ENCODE results near the gene PMS1.
"Not testable (repeated sequence)": the region's sequence is repeated elsewhere in the genome, so short reads cannot be mapped to it uniquely, and the experiment has no call there.

The PMS1 gene

GRCh38 chr2:189866296-189866695, 82.0 kb downstream of the PMS1 start:
- H3K4me3 Mint-ChIP-seq: no peak overlapping the region
- peaks cover 16% of the 10 kb centered on the region for H3K36me3 Mint-ChIP-seq (ENCODE audit: low read depth)
- no peaks in the 10 kb centered on the region for H3K4me1 Mint-ChIP-seq (ENCODE audit: low read depth)
- no peaks in the 10 kb centered on the region for H3K27me3 Mint-ChIP-seq (ENCODE audit: low read depth)
- no peaks in the 10 kb centered on the region for H3K9me3 Mint-ChIP-seq
- H3K27ac Mint-ChIP-seq: no peak overlapping the region

DNA sequence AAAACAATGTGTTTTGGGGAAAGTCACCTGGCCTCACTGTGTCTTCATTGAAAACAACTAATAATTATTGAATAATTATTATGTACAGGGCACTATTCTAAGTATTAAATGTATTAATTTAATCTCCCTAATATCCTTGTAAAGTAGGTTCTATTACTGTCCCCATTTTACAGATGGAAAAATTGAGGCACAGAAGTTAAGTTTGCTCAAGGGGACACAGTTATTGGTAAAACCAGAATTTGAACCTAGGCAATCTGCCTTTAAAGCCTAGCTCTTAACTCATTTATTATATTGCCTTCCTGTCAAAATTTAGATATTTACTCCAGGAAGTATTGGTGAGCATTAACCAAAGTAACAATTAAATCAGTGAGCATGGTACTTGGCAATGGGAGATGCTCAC, 84.6 kb downstream of the PMS1 start:
- peaks cover 8% of the 10 kb centered on the region for H3K36me3 Mint-ChIP-seq (ENCODE audit: low read depth)
- no peaks in the 10 kb centered on the region for H3K9me3 Mint-ChIP-seq
- H3K4me3 Mint-ChIP-seq: no peak overlapping the region

DNA sequence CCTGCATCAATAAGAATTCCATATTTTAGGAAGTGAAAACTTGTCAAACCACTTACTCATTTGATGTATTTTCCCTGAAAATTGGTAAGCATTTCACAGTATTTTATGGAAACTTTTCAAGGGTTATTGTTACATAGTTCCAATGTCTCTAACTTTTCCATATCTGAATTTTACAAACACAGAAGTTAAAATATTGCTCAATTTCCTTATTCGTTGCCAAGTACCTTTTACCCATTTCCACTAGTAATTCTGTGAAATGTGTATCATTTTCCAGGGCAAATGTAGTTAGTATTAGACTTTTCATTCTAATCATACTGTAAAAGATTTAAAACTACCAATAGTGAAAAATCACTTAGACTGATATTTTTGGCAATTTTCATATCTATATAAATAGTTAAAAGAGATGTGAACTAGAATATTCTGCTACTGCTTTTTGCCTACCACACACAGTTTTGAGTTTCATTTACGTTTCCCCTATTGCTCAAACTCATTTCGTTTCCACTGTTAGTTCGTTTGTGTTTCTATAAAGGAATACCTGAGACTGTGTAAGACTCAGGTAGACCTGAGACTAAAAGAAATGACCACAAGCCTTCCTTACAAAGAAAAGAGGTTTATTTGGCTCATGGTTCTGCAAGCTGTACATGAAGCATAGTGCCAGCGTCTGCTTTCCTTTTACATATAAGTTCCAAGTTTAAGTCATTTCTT, 86.3 kb downstream of the PMS1 start:
- Mint-ChIP-seq H3K4me1 (ENCODE audit: low read depth) (peaks cover 12% of the 10 kb centered on the region), H3K4me3 (no peak overlapping the region), H3K9me3 (peaks cover 4% of the 10 kb centered on the region), H3K36me3 (ENCODE audit: low read depth) (peaks cover 18% of the 10 kb centered on the region), H3K27me3 (ENCODE audit: low read depth) (no peaks in the 10 kb centered on the region), H3K27ac (no peak overlapping the region)

More for the DNA sequence above, 84.6 kb downstream of the PMS1 start:
- Mint-ChIP-seq H3K4me1 (ENCODE audit: low read depth) (no peaks in the 10 kb centered on the region), H3K27ac (no peak overlapping the region), H3K27me3 (ENCODE audit: low read depth) (no peaks in the 10 kb centered on the region)

DNA sequence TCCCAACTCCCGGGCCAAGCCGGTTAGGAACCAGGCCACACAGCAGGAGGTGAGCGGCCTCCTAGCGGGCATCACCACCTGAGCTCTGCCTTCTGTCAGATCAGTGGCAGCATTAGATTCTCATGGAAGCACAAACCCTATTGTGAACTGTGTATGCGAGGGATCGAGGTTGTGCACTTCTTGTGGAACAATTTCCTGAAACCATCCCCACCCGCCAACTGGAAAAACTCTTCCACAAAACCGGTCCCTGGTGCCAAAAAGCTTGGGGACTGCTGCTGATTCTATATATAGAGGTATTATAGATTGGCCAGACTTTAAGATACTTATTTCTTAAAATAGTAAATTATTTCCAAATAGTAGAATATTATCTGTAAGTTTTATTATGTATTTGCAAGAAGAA, 89.4 kb downstream of the PMS1 start:
- Mint-ChIP-seq H3K4me1 (ENCODE audit: low read depth) (peaks cover 12% of the 10 kb centered on the region), H3K9me3 (peaks cover 4% of the 10 kb centered on the region), H3K27ac (no peak overlapping the region), H3K36me3 (ENCODE audit: low read depth) (peaks cover 35% of the 10 kb centered on the region), H3K27me3 (ENCODE audit: low read depth) (no peaks in the 10 kb centered on the region), H3K4me3 (no peak overlapping the region)

GRCh38 chr2:189874586-189875320, 90.5 kb downstream of the PMS1 start:
- H3K9me3 Mint-ChIP-seq: peaks cover 4% of the 10 kb centered on the region
- peak overlapping the region; percentile 11 for H3K27ac Mint-ChIP-seq
- H3K4me1 Mint-ChIP-seq (ENCODE audit: low read depth): peaks cover 12% of the 10 kb centered on the region
- no peaks in the 10 kb centered on the region for H3K27me3 Mint-ChIP-seq (ENCODE audit: low read depth)
- peak overlapping the region; percentile 8 for H3K4me3 Mint-ChIP-seq
- peaks cover 35% of the 10 kb centered on the region for H3K36me3 Mint-ChIP-seq (ENCODE audit: low read depth)

- Mint-ChIP-seq H3K9me3 (peaks cover 4% of the 10 kb centered on the region), H3K4me3 (no peak overlapping the region), H3K27ac (no peak overlapping the region), H3K27me3 (ENCODE audit: low read depth) (no peaks in the 10 kb centered on the region), H3K36me3 (ENCODE audit: low read depth) (peaks cover 35% of the 10 kb centered on the region), H3K4me1 (ENCODE audit: low read depth) (peaks cover 12% of the 10 kb centered on the region)
Observed at GRCh38 chr2:189876271-189876670, 92.0 kb downstream of the PMS1 start.

DNA sequence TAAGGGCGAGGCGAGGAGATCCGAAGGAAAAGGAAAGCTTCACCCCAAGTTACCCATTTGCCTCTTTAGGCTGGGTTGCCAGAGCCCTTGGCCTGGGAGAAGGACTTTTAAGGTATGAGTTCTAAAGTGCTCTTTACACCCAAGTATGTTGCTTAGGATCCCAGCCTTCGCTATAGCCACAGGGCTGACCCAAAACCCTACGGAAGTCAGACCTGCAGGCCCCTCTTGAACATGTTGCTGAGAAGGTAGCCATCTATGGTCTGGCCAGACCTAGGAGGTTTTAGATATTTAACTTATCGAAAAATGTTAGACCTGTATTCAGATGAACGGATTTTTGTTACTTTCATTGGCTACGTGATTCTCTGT, 95.4 kb downstream of the PMS1 start:
- H3K36me3 Mint-ChIP-seq (ENCODE audit: low read depth): peaks cover 23% of the 10 kb centered on the region
- H3K4me1 Mint-ChIP-seq (ENCODE audit: low read depth): peaks cover 7% of the 10 kb centered on the region
- no peaks in the 10 kb centered on the region for H3K27me3 Mint-ChIP-seq (ENCODE audit: low read depth)

DNA sequence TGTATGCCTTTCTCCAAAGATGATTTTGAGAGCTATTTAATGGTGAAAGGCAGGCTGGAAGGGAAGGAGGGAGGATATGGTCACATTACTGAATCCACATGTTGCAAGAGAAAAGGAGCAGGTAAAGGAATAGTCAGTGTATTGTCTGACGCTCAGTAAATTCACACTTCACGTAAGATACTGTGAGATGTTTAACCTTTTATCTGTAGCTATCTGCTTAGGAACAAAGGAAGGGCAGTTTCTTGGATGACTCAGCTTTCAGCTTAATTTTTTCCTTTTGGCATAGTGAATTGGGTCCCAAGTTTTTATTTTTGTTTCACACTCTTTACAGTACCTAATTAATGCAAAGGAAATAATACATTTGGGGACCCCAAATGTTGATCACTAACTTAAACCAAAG, 96.2 kb downstream of the PMS1 start:
- Mint-ChIP-seq H3K27me3 (ENCODE audit: low read depth) (no peaks in the 10 kb centered on the region), H3K27ac (no peak overlapping the region), H3K4me1 (ENCODE audit: low read depth) (no peaks in the 10 kb centered on the region), H3K36me3 (ENCODE audit: low read depth) (peaks cover 16% of the 10 kb centered on the region), H3K9me3 (no peaks in the 10 kb centered on the region), H3K4me3 (no peak overlapping the region)

More for the DNA sequence above, 95.4 kb downstream of the PMS1 start:
- peaks cover 4% of the 10 kb centered on the region for H3K9me3 Mint-ChIP-seq
- no peak overlapping the region for H3K4me3 Mint-ChIP-seq
- no peak overlapping the region for H3K27ac Mint-ChIP-seq

DNA sequence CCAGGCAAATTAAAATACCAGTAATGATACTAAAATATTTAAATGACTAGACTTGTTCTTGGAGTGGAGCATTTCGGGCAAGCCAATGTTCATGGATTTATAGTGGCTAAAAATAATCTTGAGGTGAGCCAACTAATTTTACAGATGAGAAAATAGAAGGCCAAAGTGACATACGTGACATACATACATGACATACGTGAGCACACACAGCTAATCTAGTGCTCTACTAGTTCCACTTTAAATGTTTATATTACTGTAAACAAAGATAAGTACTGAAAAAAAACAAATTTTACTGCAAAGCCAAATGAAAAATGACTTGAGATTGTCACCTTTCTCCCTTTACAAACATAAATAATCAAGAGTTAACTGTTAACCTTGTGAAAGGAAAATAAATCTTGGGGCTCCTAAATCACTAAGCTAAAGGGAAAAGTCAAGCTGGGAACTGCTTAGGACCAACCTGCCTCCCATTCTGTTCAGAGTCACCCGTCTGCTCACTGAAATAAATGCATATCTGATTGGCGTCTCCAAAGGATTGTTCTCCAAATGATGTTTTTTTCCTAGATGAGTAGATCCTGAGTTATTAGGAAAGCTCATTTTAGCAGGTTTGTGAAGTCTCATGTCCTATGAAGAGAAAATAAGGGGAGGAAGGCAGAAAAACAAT, 96.7 kb downstream of the PMS1 start:
- peaks cover 16% of the 10 kb centered on the region for H3K36me3 Mint-ChIP-seq (ENCODE audit: low read depth)
- no peaks in the 10 kb centered on the region for H3K27me3 Mint-ChIP-seq (ENCODE audit: low read depth)
- no peaks in the 10 kb centered on the region for H3K9me3 Mint-ChIP-seq
- no peak overlapping the region for H3K4me3 Mint-ChIP-seq
- H3K4me1 Mint-ChIP-seq (ENCODE audit: low read depth): no peaks in the 10 kb centered on the region
- no peak overlapping the region for H3K27ac Mint-ChIP-seq

- H3K27ac Mint-ChIP-seq: no peak overlapping the region
- peaks cover 4% of the 10 kb centered on the region for H3K27me3 Mint-ChIP-seq (ENCODE audit: low read depth)
- H3K4me1 Mint-ChIP-seq (ENCODE audit: low read depth): no peaks in the 10 kb centered on the region
- no peaks in the 10 kb centered on the region for H3K36me3 Mint-ChIP-seq (ENCODE audit: low read depth)
- no peaks in the 10 kb centered on the region for H3K9me3 Mint-ChIP-seq
- no peak overlapping the region for H3K4me3 Mint-ChIP-seq
Observed at GRCh38 chr2:189885368-189885767, 101.1 kb downstream of the PMS1 start.

- not testable (repeated sequence) for H3K36me3 Mint-ChIP-seq (ENCODE audit: low read depth); H3K4me1 Mint-ChIP-seq (ENCODE audit: low read depth); H3K4me3 Mint-ChIP-seq; H3K27me3 Mint-ChIP-seq (ENCODE audit: low read depth); H3K9me3 Mint-ChIP-seq; H3K27ac Mint-ChIP-seq
Observed at GRCh38 chr2:189892546-189893294, 108.5 kb downstream of the PMS1 start.

DNA sequence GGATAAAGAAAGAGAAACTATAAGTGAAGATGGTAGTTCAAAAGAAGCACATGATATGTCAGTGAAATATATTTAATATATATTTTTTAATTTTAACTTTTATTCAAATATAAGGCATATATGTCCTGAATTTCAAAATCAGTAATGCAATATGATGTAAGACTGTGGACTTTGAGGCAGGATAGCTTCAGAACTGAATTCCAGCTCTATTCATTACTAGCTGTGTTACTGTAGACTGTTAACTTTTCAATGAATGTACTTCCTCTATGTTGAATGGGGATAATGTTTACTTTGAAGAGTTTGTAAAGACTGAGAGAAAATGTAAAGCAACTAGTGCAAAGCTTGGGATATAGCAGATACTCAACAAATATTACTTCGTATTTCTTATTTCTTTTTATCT, 112.6 kb downstream of the PMS1 start:
- Mint-ChIP-seq H3K36me3 (ENCODE audit: low read depth) (no peaks in the 10 kb centered on the region), H3K4me1 (ENCODE audit: low read depth) (no peaks in the 10 kb centered on the region), H3K27ac (no peak overlapping the region), H3K4me3 (no peak overlapping the region), H3K27me3 (ENCODE audit: low read depth) (peaks cover 16% of the 10 kb centered on the region), H3K9me3 (no peaks in the 10 kb centered on the region)

DNA sequence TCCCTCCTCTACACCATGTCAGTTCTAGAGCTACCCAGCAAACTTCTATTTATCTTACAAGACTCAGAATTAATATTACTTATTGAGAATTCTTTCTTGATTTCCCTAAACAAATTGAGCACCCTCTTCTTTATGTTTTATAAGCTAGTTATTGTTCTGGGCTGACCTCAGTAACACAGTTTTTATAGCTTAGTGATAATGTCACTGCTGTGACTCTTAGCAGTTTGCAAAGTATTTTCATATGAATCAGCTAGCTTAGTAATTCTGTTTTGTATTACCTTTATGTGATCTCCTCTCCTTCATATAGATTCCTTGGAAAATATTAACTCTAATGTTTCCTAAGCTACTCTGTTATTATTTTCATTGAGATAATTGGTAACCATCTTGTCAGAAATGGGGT, 114.9 kb downstream of the PMS1 start:
- Mint-ChIP-seq H3K4me3 (no peak overlapping the region), H3K27ac (no peak overlapping the region), H3K27me3 (ENCODE audit: low read depth) (peaks cover 16% of the 10 kb centered on the region), H3K4me1 (ENCODE audit: low read depth) (no peaks in the 10 kb centered on the region), H3K36me3 (ENCODE audit: low read depth) (no peaks in the 10 kb centered on the region), H3K9me3 (no peaks in the 10 kb centered on the region)

GRCh38 chr2:189900726-189901125, 116.5 kb downstream of the PMS1 start:
- Mint-ChIP-seq H3K4me3 (no peak overlapping the region), H3K27ac (no peak overlapping the region), H3K36me3 (ENCODE audit: low read depth) (no peaks in the 10 kb centered on the region), H3K27me3 (ENCODE audit: low read depth) (peaks cover 13% of the 10 kb centered on the region), H3K9me3 (no peaks in the 10 kb centered on the region), H3K4me1 (ENCODE audit: low read depth) (no peaks in the 10 kb centered on the region)

Data from T-helper 1 cell treated with Interleukin-12 subunit alpha and Interleukin-12 subunit beta and Interleukin-4 antibody, amounts not matched to agents 30 μg/mL and 1 μg/mL, for 36 hours (primary cell).